CD4-positive, alpha-beta T cell treated with Interleukin-15 for 4 hours (primary cell): ENCODE measurements around the gene KCTD20.

ENCODE experiments used
- DNase-seq: peaks from one replicate; pipeline ENCODE4 v3.0.0-alpha.2; 2020; ENCODE audit warnings: low spot score

Gene KCTD20

GRCh38 chr6:36493859-36494258 is 51.1 kb downstream of the KCTD20 start:
- no peak for DNase-seq

GRCh38 chr6:36495086-36495485 is 52.3 kb downstream of the KCTD20 start:
- DNase-seq = no peak

- no peak for DNase-seq
These were observed 57.1 kb downstream of the KCTD20 start for GRCh38 chr6:36499918-36500317.

- DNase-seq = no peak
These were observed 58.9 kb downstream of the KCTD20 start for GRCh38 chr6:36501686-36502085.

GRCh38 chr6:36504181-36504580 is 61.4 kb downstream of the KCTD20 start:
- no peak for DNase-seq

GRCh38 chr6:36504982-36505381 is 62.2 kb downstream of the KCTD20 start:
- DNase-seq = no peak

- DNase-seq = no peak
These were observed 63.1 kb downstream of the KCTD20 start for GRCh38 chr6:36505744-36506534.

- DNase-seq = no peak
These were observed 63.8 kb downstream of the KCTD20 start for GRCh38 chr6:36506611-36507010.

DNA sequence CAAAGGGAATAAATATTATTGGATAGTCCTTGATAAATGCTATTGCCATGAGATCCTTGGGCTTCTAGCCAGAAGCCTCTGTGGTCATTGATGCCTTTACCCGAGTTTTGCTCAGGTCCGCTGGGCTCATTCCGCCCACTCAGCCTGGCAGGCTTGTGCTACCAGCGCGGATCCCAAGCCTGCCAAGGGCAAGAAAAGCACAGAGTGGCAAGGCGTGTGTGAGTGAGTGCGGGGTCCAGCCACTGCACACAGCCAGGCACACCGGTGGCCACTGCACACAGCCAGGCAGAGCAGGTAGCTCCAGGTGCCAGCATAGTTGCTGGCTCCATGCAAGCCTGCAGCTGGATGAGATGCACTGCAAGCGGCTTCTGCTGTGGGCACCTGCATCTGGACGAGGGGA is 65.7 kb downstream of the KCTD20 start:
- no peak for DNase-seq

GRCh38 chr6:36510365-36510764 is 67.6 kb downstream of the KCTD20 start:
- no peak for DNase-seq

GRCh38 chr6:36514554-36515456 is 72.0 kb downstream of the KCTD20 start:
- DNase-seq = no peak

DNA sequence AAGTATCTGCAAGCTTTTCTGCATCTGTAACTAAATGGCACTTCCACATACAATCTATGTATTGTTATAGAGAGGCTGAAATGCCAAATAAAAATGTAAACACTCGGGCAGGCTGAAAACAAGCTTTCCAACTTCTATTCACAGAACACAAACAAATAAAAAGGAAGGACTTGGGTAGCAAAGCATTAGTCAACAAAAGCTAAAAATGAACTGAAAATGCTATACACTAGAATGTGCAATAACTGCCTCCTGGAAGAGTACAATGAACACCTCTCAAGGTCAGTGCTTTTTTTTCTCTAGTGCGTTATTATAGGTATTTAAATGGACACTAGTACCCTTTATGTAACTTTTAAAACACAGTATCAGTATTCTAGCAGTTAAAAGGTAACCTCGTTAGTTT is 73.0 kb downstream of the KCTD20 start:
- DNase-seq = no peak

DNA sequence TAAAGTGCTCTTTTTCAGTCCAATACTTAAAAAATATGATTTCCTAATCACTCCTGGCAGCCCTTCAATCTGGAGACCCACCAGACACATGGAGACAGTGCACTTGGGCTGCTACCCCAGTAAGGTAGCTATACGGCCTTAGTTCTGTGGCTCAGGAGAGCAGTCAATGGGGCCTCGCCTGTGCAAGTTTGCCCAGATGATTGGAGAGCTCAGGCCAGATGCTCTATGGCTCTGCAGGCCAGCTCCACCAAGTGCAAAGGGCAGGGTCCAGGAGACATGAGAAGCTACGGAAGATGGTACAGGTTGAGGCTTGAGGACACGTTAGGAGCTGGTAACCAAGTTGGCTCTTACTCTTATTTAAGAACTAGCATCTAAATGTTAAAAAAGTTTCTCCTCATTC is 73.8 kb downstream of the KCTD20 start:
- DNase-seq = no peak

GRCh38 chr6:36516988-36517387 is 74.2 kb downstream of the KCTD20 start:
- no peak for DNase-seq

DNA sequence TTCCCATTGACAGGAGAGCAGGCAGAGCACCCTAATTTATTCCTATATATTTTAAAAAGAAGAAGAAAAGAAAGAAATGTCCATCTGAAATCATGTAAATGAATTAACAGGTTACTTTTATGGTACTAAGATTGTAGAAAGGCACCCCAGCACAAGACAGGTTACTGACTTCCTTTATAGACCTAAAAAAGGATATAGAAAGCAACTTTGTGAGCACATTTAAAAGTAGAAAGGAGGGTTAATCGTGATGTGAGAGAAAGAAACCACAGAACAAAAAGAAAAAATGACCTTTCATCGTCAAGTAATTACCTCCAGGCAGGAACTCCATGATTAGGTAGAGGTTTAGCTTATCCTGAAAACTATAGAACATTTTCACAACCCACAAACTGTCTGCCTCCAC is 74.6 kb downstream of the KCTD20 start:
- no peak for DNase-seq

DNA sequence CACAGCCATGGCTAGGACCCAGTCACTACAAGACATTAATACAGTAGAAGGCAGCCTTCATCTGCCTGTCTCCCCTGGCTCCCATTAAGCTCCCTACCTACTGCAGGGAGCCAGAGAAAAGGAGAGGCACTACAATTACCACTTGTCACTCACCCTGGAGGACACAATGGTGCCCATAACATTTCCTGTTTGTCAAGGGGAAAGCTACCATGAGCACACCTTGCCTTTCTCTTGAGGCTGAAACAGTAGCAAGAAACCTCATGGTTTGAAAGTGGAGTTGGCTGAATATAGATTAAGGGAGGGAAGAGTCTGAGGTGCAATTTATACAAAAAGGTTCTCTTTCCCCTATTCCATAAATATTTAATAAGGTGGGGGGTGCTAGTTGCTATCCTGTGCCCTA is 76.6 kb downstream of the KCTD20 start:
- DNase-seq = no peak

DNA sequence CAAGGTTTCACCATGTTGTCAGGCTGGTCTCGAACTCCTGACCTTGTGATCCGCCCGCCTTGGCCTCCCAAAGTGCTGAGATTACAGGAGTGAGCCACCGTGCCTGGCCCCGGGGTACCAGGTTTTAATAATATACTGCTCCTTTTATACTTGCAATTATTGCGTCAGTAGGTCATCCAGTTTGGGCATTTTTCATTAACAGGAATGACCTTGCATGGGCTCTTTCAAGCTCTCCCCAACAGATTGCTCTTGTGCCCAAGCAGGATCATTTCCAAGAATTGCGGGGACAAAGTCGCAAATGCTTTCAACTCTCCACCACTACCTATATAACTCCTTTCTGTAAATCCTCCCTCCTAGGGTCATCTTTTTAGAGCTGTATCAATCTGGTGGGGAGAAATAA is 80.7 kb downstream of the KCTD20 start:
- DNase-seq = no peak

GRCh38 chr6:36523936-36524499 is 81.2 kb downstream of the KCTD20 start:
- DNase-seq = no peak

- DNase-seq = no peak
These were observed 82.1 kb downstream of the KCTD20 start for GRCh38 chr6:36524871-36525270.

GRCh38 chr6:36525346-36525745 is 82.5 kb downstream of the KCTD20 start:
- no peak for DNase-seq

DNA sequence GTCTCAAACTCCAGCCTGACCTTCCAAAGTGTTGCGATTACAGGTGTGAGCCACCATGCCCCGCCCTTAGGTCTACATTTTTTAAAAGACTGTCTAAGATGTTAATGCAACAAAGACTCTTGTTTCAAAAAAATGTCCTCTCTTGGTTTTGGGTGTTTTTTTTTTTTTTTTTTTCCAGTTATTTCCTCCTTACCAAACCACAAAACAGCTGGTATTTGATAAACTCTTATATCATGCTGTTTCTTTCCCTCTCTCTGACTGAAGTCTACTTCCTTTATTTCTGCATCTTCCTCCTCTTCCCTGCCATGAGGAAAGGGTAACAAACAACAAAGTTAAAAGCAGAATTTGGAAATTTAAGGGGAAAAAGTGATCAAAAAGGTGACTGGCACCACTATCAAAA is 83.3 kb downstream of the KCTD20 start:
- DNase-seq = no peak

- no peak for DNase-seq
These were observed 90.5 kb downstream of the KCTD20 start for GRCh38 chr6:36533321-36533720.
